CD14-positive monocyte (primary cell): ENCODE data around the gene KIAA0930. TPM values are rescaled to one million over a fixed set of nuclear protein-coding genes. Genes with fewer than 3 reads are reported as not detected.

Source experiments
- DNase-seq, 3 donors: peaks; one replicate each; pipeline ENCODE4 v3.0.0-alpha.2; 2011 to 2022
- H2AFZ ChIP-seq: 2 replicates; pipeline ENCODE4 v1.6.0; 2012; ENCODE audit warnings: mild to moderate bottlenecking, low read depth, low read length, inconsistent platforms; ENCODE audit not compliant: insufficient read depth, poor library complexity, severe bottlenecking
- H3K27ac ChIP-seq, 2 donors: 1 replicate in 1 of 2; 2 replicates in 1 of 2; pipeline ENCODE4 v1.5.1; 2012 to 2013; ENCODE audit warnings: low read length in 2 of 2, control low read depth in 1 of 2, inconsistent platforms in 1 of 2, low read depth in 1 of 2, mild to moderate bottlenecking in 1 of 2
- H3K27me3 ChIP-seq, 2 donors: one replicate each; pipeline versions ENCODE4 v1.6.0 to v1.6.1; 2011 to 2013; ENCODE audit warnings: low read length in 2 of 2; ENCODE audit not compliant: control insufficient read depth in 2 of 2, insufficient read depth in 2 of 2
- H3K36me3 ChIP-seq, 2 donors: replicated peaks in 1 of 2; 1 replicate in 1 of 2; 2 replicates in 1 of 2; pipeline versions ENCODE4 v1.5.1 to v1.6.1; 2012 to 2013; ENCODE audit warnings: low read length in 2 of 2, control low read depth in 1 of 2, inconsistent platforms in 1 of 2, mild to moderate bottlenecking in 1 of 2; ENCODE audit not compliant: insufficient read depth in 2 of 2, control insufficient read depth in 1 of 2
- H3K4me1 ChIP-seq, 2 donors: 1 replicate in 1 of 2; 2 replicates in 1 of 2; pipeline versions ENCODE4 v1.5.1 to v1.6.1; 2012 to 2013; ENCODE audit warnings: low read length in 2 of 2, control low read depth in 1 of 2, inconsistent platforms in 1 of 2, mild to moderate bottlenecking in 1 of 2, moderate library complexity in 1 of 2; ENCODE audit not compliant: insufficient read depth in 2 of 2, control insufficient read depth in 1 of 2
- H3K4me2 ChIP-seq: replicated peaks from 2 replicates; pipeline ENCODE3; 2012; ENCODE audit warnings: low read length, moderate library complexity, mild to moderate bottlenecking; ENCODE audit not compliant: poor library complexity, severe bottlenecking; ENCODE audit errors: extremely low read depth
- H3K4me3 ChIP-seq, 3 experiments: fragments of 200-600 bp in 1 of 3; sonication (generic) in 1 of 3; replicated peaks in 1 of 3; 1 replicate in 2 of 3; 2 replicates in 1 of 3; pipeline ENCODE4 v1.5.1; 2011 to 2013; ENCODE audit warnings: low read length in 3 of 3, mild to moderate bottlenecking in 3 of 3, control low read depth in 2 of 3, low read depth in 2 of 3, inconsistent platforms in 1 of 3, moderate library complexity in 1 of 3
- H3K79me2 ChIP-seq: 2 replicates; pipeline ENCODE4 v1.6.0; 2012; ENCODE audit warnings: mild to moderate bottlenecking, control low read depth, inconsistent platforms, low read length, moderate library complexity; ENCODE audit not compliant: insufficient read depth
- H3K9ac ChIP-seq: 2 replicates; pipeline ENCODE4 v1.6.0; 2017; ENCODE audit warnings: low read length, mild to moderate bottlenecking; ENCODE audit not compliant: insufficient read depth, poor library complexity, severe bottlenecking
- H3K9me3 ChIP-seq, 2 donors: replicated peaks in 1 of 2; 1 replicate in 1 of 2; 2 replicates in 1 of 2; pipeline versions ENCODE4 v1.5.1 to v1.6.1; 2012 to 2013; ENCODE audit warnings: low read length in 2 of 2, control low read depth in 1 of 2; ENCODE audit not compliant: control insufficient read depth in 1 of 2, insufficient read depth in 1 of 2
- H4K20me1 ChIP-seq: 2 replicates; pipeline ENCODE4 v1.6.0; 2012; ENCODE audit warnings: mild to moderate bottlenecking, low read length, control low read depth, moderate library complexity; ENCODE audit not compliant: insufficient read depth
- H3K27ac Mint-ChIP-seq, 7 donors: one replicate each; pipeline ENCODE4 v1.8.0; 2020; ENCODE audit warnings: mild to moderate bottlenecking in 7 of 7, mixed read lengths in 7 of 7, moderate library complexity in 6 of 7, inconsistent platforms in 2 of 7
- H3K27me3 Mint-ChIP-seq, 3 donors: one replicate each; pipeline ENCODE4 v1.8.0; 2021 to 2022; ENCODE audit warnings: low read depth in 3 of 3, mild to moderate bottlenecking in 3 of 3, mixed read lengths in 3 of 3, moderate library complexity in 3 of 3, inconsistent platforms in 1 of 3
- H3K36me3 Mint-ChIP-seq, 2 donors: one replicate each; pipeline ENCODE4 v1.8.0; 2020; ENCODE audit warnings: mixed read lengths in 2 of 2, inconsistent platforms in 1 of 2, mild to moderate bottlenecking in 1 of 2
- H3K4me1 Mint-ChIP-seq: one replicate; pipeline ENCODE4 v1.8.0; 2020; ENCODE audit warnings: mild to moderate bottlenecking, mixed read lengths
- H3K4me3 Mint-ChIP-seq, 2 donors: one replicate each; pipeline ENCODE4 v1.8.0; 2020; ENCODE audit warnings: mild to moderate bottlenecking in 2 of 2, mixed read lengths in 2 of 2, moderate library complexity in 1 of 2
- H3K9me3 Mint-ChIP-seq, 7 donors: one replicate each; pipeline ENCODE4 v1.8.0; 2020 to 2022; ENCODE audit warnings: mixed read lengths in 7 of 7, mild to moderate bottlenecking in 6 of 7, moderate library complexity in 6 of 7, inconsistent platforms in 2 of 7
- WGBS: methylation state at CpG from one replicate; pipeline ENCODE4 v1.1.5; 2013; ENCODE audit warnings: missing lambda C conversion rate; ENCODE audit not compliant: insufficient coverage; 5-methylcytosine and 5-hydroxymethylcytosine counted together
- intact Hi-C, 2 donors: fragments of 100-400 bp; cut with micrococcal nuclease; formaldehyde crosslinking; loops; one replicate each; pipeline versions ENCODE4 v1.15.0 to v1.15.1; 2023
- polyA plus RNA-seq, 3 donors: library from polyadenylated mRNA; depleted of rRNA in 1 of 3; unstranded in 2 of 3; stranded (reverse) in 1 of 3; fragments of 300-500 nt in 2 of 3; fragments of >200 nt in 1 of 3; fragmentation: Illumina TruSeq in 2 of 3; gene quantifications; 1 replicate in 2 of 3; 2 replicates in 1 of 3; pipeline ENCODE4 v1.2.3, GENCODE V29; 2012 to 2021
- TF ChIP-seq, protein P1 (sequence below): fragments of 200-600 bp; IDR thresholded peaks from one replicate; pipeline ENCODE4 v1.8.0; 2022; ENCODE audit warnings: antibody characterized with exemption, mild to moderate bottlenecking

The KIAA0930 gene
- polyA plus RNA-seq, 3 donors = 14.0 to 89.1 (median 15.6) TPM

DNA sequence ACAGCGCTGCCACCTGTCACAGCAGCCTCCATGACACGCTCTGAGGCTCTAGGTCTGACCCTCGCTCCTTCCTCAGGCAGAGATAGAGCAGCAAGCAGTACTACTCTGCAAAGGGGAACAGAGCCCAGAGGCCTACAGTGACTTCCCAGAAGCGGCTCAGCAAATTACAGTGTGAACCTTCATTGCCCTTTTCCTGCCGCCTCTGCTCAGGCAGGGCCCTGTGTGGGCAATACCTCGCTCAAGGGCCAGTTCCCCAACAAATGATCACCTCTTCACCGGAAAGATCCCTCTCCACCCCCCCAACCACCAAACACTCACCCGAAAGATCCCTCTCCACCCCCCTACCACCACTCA lies 12.3 kb downstream of the KIAA0930 start:
- peak overlapping the region; percentile 95 to 98 for H3K27ac ChIP-seq
- H2AFZ ChIP-seq = no peak overlapping the region
- TF ChIP-seq, protein P1, sequence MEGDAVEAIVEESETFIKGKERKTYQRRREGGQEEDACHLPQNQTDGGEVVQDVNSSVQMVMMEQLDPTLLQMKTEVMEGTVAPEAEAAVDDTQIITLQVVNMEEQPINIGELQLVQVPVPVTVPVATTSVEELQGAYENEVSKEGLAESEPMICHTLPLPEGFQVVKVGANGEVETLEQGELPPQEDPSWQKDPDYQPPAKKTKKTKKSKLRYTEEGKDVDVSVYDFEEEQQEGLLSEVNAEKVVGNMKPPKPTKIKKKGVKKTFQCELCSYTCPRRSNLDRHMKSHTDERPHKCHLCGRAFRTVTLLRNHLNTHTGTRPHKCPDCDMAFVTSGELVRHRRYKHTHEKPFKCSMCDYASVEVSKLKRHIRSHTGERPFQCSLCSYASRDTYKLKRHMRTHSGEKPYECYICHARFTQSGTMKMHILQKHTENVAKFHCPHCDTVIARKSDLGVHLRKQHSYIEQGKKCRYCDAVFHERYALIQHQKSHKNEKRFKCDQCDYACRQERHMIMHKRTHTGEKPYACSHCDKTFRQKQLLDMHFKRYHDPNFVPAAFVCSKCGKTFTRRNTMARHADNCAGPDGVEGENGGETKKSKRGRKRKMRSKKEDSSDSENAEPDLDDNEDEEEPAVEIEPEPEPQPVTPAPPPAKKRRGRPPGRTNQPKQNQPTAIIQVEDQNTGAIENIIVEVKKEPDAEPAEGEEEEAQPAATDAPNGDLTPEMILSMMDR = no peak
- intact Hi-C loops = loop anchor here in 1 of 2 donors (5.0 kb wide), 2 partner anchors 61 to 84 kb away; no protein-coding TSS in a partner anchor
- no peaks in the 10 kb centered on the region for H3K9me3 ChIP-seq
- peaks cover 98% of the 10 kb centered on the region for H3K79me2 ChIP-seq
- peak overlapping the region in 1 of 3 experiments; percentile 67 for H3K4me3 ChIP-seq
- WGBS = 21% methylated on average over 8 of the region's 8 CpGs
- peak; percentile 56 to 78 (median 74) for DNase-seq
- Mint-ChIP-seq H3K27me3 (peaks cover 0 to 3% (median 0%) of the 10 kb centered on the region in 3 donors), H3K9me3 (peaks cover 0 to 3% (median 0%) of the 10 kb centered on the region in 7 donors), H3K36me3 (peaks cover 26 to 43% of the 10 kb centered on the region in 2 donors), H3K4me3 (peak overlapping the region; percentile 64 to 82), H3K27ac (peak overlapping the region; percentile 97 to 100 (median 99)), H3K4me1 (peaks cover 95% of the 10 kb centered on the region)
- no peaks in the 10 kb centered on the region for H3K27me3 ChIP-seq
- peak overlapping the region; percentile 56 for H3K9ac ChIP-seq
- H4K20me1 ChIP-seq = peaks cover 44% of the 10 kb centered on the region
- peak overlapping the region; percentile 67 for H3K4me2 ChIP-seq
- peaks cover 10 to 21% of the 10 kb centered on the region in 2 donors for H3K36me3 ChIP-seq
- peaks cover 96 to 100% of the 10 kb centered on the region in 2 donors for H3K4me1 ChIP-seq

DNA sequence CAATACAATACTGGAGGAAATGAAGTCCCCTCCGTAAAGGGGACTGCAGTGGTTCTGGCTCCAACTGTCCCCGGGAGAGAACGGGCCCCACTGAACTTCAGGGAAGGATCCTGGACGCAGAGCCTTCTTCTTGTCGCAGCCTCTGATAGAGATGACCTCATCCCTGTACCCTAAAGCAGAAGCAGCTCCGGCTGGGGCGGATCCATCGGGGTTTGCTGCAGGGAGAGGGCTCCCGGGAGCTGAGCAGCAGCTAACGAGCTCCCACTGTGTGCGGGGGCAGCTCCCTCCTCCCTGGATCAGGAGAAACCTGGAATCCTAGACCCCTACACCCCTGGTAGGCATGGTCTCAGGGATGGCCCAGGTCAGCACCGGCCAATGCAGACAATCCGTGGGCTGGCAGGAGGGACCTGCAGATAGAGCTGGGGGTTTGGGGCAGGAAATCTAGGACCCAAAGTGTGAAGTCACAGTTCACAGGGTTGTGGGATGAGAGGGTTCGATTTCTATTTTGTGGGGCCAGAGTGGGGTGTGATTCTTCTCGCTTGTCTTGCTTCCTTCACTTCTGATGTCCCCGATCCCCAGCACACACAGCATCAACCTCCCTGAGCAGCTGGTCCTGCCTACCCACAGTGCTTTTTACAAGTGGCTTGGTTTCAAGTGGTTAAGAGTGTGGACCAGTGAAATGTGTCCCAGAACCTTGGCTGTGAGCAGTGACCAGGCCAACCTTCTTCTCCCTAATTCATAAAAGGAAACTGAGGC lies 12.9 kb downstream of the KIAA0930 start:
- intact Hi-C loops = loop anchor here in 1 of 2 donors (5.0 kb wide), 2 partner anchors 61 to 84 kb away; no protein-coding TSS in a partner anchor
- Mint-ChIP-seq H3K9me3 (peaks cover 0 to 3% (median 0%) of the 10 kb centered on the region in 7 donors), H3K27me3 (peaks cover 0 to 3% (median 0%) of the 10 kb centered on the region in 3 donors), H3K4me1 (peaks cover 95% of the 10 kb centered on the region), H3K36me3 (peaks cover 22 to 39% of the 10 kb centered on the region in 2 donors), H3K4me3 (peak overlapping the region; percentile 64 to 82), H3K27ac (peak overlapping the region; percentile 97 to 100 (median 99))
- Histone ChIP-seq H3K27ac (peak overlapping the region; percentile 95 to 98), H3K4me1 (peaks cover 96 to 100% of the 10 kb centered on the region in 2 donors), H3K9ac (peak overlapping the region; percentile 56), H3K27me3 (no peaks in the 10 kb centered on the region), H3K79me2 (peaks cover 98% of the 10 kb centered on the region), H3K9me3 (no peaks in the 10 kb centered on the region), H3K4me2 (peak overlapping the region; percentile 67), H4K20me1 (peaks cover 41% of the 10 kb centered on the region), H3K4me3 (peak overlapping the region in 2 of 3 experiments; percentile 6 to 67), H3K36me3 (peaks cover 6 to 16% of the 10 kb centered on the region in 2 donors), H2AFZ (peak overlapping the region; percentile 8)
- peak; percentile 56 to 78 (median 67) for DNase-seq
- TF ChIP-seq, protein P1 = no peak
- 22% methylated on average over 11 of the region's 16 CpGs for WGBS
